ENCODE measurements around the gene CACYBP.

DNA sequence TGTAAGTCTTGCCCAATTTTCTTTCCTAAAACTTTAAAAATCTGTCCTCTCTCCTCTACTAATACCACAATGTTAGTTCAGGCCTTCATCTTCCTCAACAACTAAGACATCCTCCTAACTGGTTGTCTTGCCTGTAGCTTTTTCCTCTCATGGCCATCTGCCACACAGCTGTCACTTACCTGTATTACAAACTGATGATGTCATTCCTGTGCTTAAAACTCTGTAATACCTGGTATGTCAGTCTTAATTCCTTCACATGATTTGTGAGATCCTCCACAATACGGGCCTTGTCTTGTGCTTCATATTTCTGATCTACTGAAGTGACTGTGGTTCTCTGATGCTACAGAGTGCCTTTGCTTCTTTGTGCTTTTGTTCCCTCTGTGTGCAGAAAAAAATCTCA, 13.7 kb downstream of the CACYBP start:
- TF ChIP-seq TCF7L2 (IDR thresholded peaks at IDR 0.05; ENCODE audit: low read depth, low read length) (no peak), POLR2AphosphoS5 (IDR thresholded peaks at IDR 0.05; ENCODE audit: low read depth, low read length) (no peak)

All from Panc1 (cell line).